Natural killer cell (primary cell): Measurements from ENCODE around the gene LILRB2. TPM values are rescaled to one million over a fixed set of nuclear protein-coding genes. Genes with fewer than 3 reads are reported as not detected.

ENCODE experiments used
- ATAC-seq, 3 donors: fragments of 150-1000 bp in 2 of 3; fragments of 200-7000 bp in 1 of 3; cut with Tn5 transposase; 1 replicate in 1 of 3; 2 replicates in 2 of 3; pipeline ENCODE4 v1.10.0; 2021; ENCODE audit warnings: mild to moderate bottlenecking in 2 of 3, moderate library complexity in 2 of 3
- DNase-seq, 2 donors: peaks; one replicate each; pipeline versions ENCODE4 v3.0.0 to v3.0.0-alpha.2; 2013 to 2021; ENCODE audit warnings: mixed read lengths in 1 of 2
- H3K27ac ChIP-seq: one replicate; pipeline ENCODE4 v1.5.1; 2013; ENCODE audit warnings: mild to moderate bottlenecking, low read length
- H3K27me3 ChIP-seq: one replicate; pipeline ENCODE4 v1.6.1; 2013; ENCODE audit warnings: low read length; ENCODE audit not compliant: control insufficient read depth, insufficient read depth
- H3K36me3 ChIP-seq: one replicate; pipeline ENCODE4 v1.6.1; 2013; ENCODE audit warnings: low read length; ENCODE audit not compliant: control insufficient read depth, insufficient read depth
- H3K4me1 ChIP-seq: one replicate; pipeline ENCODE4 v1.6.1; 2013; ENCODE audit warnings: low read length; ENCODE audit not compliant: control insufficient read depth, insufficient read depth
- H3K4me3 ChIP-seq: one replicate; pipeline ENCODE4 v1.5.1; 2013; ENCODE audit warnings: low read length
- H3K9me3 ChIP-seq: one replicate; pipeline ENCODE4 v1.6.1; 2013; ENCODE audit warnings: low read length; ENCODE audit not compliant: control insufficient read depth, insufficient read depth
- H3K27ac Mint-ChIP-seq, 2 donors: one replicate each; pipeline ENCODE4 v1.8.0; 2022; ENCODE audit warnings: mild to moderate bottlenecking in 2 of 2, mixed read lengths in 2 of 2, moderate library complexity in 1 of 2
- H3K27me3 Mint-ChIP-seq, 2 donors: one replicate each; pipeline ENCODE4 v1.8.0; 2022; ENCODE audit warnings: low read depth in 2 of 2, mixed read lengths in 2 of 2
- H3K36me3 Mint-ChIP-seq: one replicate; pipeline ENCODE4 v1.8.0; 2022; ENCODE audit warnings: mixed read lengths
- H3K4me1 Mint-ChIP-seq, 2 donors: one replicate each; pipeline ENCODE4 v1.8.0; 2022; ENCODE audit warnings: mixed read lengths in 2 of 2
- H3K4me3 Mint-ChIP-seq: one replicate; pipeline ENCODE4 v1.8.0; 2022; ENCODE audit warnings: mild to moderate bottlenecking, moderate library complexity, mixed read lengths
- H3K9me3 Mint-ChIP-seq, 2 donors: one replicate each; pipeline ENCODE4 v1.8.0; 2022; ENCODE audit warnings: mixed read lengths in 2 of 2
- WGBS: methylation state at CpG from one replicate; pipeline ENCODE4 v1.1.7; 2013; ENCODE audit warnings: missing lambda C conversion rate; ENCODE audit not compliant: insufficient coverage; 5-methylcytosine and 5-hydroxymethylcytosine counted together
- intact Hi-C: fragments of 100-400 bp; cut with micrococcal nuclease; formaldehyde crosslinking; loops from one replicate; pipeline ENCODE4 v1.14.2; 2022
- total RNA-seq, 4 donors: library from RNA; stranded (reverse); fragments of 120-200 nt in 1 of 4; gene quantifications; one replicate each; pipeline versions ENCODE4 v1.2.3 to v1.2.4, GENCODE V29; 2013 to 2022
- TF ChIP-seq, protein P1 (sequence below): fragments of 200-600 bp; IDR thresholded peaks from one replicate; pipeline ENCODE4 v1.8.0; 2022; ENCODE audit warnings: antibody characterized with exemption

Gene LILRB2
- total RNA-seq, 3 donors from 2014 or later (not counting 1 experiment from before 2014, with no cell fraction given) = 4.6 to 41.4 (median 23.7) TPM

DNA sequence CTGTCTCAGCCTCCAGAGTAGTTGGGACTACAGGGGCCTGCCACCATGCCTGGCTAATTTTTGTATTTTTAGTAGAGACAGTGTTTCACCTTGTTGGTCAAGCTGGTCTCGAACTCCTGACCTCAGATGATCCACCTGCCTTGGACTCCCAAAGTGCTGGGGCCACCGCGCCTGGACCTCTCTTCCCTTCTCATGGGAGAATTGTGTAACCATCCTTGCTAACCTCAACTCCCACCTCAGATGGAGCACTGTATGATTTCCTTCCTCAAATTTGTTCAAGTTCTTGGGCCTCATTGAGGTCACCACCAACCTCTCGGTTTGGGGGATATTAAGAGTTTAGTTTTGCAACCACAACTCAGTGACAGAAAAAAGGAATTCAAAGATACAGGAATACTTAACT, 21.3 kb upstream of the LILRB2 start:
- Mint-ChIP-seq H3K27me3 (peaks cover 0 to 11% of the 10 kb centered on the region in 2 donors), H3K27ac (no peak overlapping the region), H3K4me3 (no peak overlapping the region), H3K36me3 (no peaks in the 10 kb centered on the region), H3K9me3 (no peaks in the 10 kb centered on the region), H3K4me1 (peaks cover 8 to 20% of the 10 kb centered on the region in 2 donors)
- Histone ChIP-seq H3K4me3 (no peak overlapping the region), H3K4me1 (peaks cover 6% of the 10 kb centered on the region), H3K36me3 (no peaks in the 10 kb centered on the region), H3K27me3 (peaks cover 2% of the 10 kb centered on the region), H3K9me3 (no peaks in the 10 kb centered on the region), H3K27ac (no peak overlapping the region)
- intact Hi-C loops = no loop called here
- WGBS = 16% methylated on average over 4 of the region's 4 CpGs
- ATAC-seq = peak in 1 of 3 donors; percentile 66
- no peak for DNase-seq
- TF ChIP-seq, protein P1, sequence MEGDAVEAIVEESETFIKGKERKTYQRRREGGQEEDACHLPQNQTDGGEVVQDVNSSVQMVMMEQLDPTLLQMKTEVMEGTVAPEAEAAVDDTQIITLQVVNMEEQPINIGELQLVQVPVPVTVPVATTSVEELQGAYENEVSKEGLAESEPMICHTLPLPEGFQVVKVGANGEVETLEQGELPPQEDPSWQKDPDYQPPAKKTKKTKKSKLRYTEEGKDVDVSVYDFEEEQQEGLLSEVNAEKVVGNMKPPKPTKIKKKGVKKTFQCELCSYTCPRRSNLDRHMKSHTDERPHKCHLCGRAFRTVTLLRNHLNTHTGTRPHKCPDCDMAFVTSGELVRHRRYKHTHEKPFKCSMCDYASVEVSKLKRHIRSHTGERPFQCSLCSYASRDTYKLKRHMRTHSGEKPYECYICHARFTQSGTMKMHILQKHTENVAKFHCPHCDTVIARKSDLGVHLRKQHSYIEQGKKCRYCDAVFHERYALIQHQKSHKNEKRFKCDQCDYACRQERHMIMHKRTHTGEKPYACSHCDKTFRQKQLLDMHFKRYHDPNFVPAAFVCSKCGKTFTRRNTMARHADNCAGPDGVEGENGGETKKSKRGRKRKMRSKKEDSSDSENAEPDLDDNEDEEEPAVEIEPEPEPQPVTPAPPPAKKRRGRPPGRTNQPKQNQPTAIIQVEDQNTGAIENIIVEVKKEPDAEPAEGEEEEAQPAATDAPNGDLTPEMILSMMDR = no peak

DNA sequence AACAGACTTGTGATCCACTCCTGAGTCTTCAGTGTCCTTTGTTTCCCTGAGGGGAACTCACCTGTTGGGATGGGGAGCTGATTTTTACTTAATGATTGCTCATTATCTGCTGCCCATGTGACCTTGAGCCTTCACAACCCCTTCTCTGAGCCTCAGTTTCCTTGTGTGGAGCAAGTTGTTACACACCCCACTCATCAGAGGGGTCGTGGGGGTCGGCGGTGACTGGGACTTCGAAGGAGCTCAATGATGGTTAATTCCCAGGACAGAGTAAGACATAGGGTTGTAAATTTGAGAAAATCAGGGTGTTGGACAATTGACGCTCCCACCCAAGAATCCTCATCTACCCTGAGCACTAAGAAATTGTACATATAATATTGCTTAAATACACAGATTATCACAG, 18.6 kb upstream of the LILRB2 start:
- TF ChIP-seq, protein P1 = no peak
- Histone ChIP-seq H3K4me1 (peaks cover 5% of the 10 kb centered on the region), H3K4me3 (no peak overlapping the region), H3K9me3 (no peaks in the 10 kb centered on the region), H3K36me3 (no peaks in the 10 kb centered on the region), H3K27me3 (no peaks in the 10 kb centered on the region), H3K27ac (no peak overlapping the region)
- Mint-ChIP-seq H3K4me3 (no peak overlapping the region), H3K4me1 (peaks cover 1 to 9% of the 10 kb centered on the region in 2 donors), H3K36me3 (no peaks in the 10 kb centered on the region), H3K9me3 (no peaks in the 10 kb centered on the region), H3K27ac (no peak overlapping the region), H3K27me3 (peaks cover under 1 to 2% of the 10 kb centered on the region in 2 donors)
- ATAC-seq (no peak), DNase-seq (no peak)
- intact Hi-C loops = no loop called here
- 80% methylated on average over 1 of the region's 5 CpGs for WGBS

DNA sequence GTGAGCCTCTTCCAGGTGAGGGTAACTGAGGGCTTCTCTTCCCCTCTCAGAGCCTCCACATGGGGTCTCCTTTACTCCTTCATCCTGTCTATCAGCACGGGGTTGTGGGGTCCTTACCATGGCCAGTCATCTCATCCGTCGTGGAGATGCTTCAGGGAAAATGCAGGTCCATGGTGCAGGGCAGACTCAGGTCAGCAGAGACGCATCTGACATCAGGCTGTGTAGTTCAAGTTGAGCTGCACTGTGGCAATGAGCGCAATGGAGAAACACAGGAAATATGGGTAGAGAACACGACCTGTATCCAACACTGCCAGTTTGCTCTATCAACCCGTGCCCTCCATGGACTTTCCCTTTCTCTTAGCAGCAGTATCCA, 18.2 kb upstream of the LILRB2 start:
- WGBS = 59% methylated on average over 7 of the region's 7 CpGs
- Histone ChIP-seq H3K36me3 (no peaks in the 10 kb centered on the region), H3K27me3 (peaks cover 1% of the 10 kb centered on the region), H3K9me3 (no peaks in the 10 kb centered on the region), H3K4me3 (no peak overlapping the region), H3K4me1 (peaks cover 4% of the 10 kb centered on the region), H3K27ac (no peak overlapping the region)
- Mint-ChIP-seq H3K4me3 (no peak overlapping the region), H3K36me3 (no peaks in the 10 kb centered on the region), H3K9me3 (no peaks in the 10 kb centered on the region), H3K27me3 (peaks cover 5 to 6% of the 10 kb centered on the region in 2 donors), H3K4me1 (peaks cover 0 to 5% of the 10 kb centered on the region in 2 donors), H3K27ac (no peak overlapping the region)
- ATAC-seq (no peak), DNase-seq (no peak)
- intact Hi-C loops = no loop called here
- TF ChIP-seq, protein P1 = no peak

DNA sequence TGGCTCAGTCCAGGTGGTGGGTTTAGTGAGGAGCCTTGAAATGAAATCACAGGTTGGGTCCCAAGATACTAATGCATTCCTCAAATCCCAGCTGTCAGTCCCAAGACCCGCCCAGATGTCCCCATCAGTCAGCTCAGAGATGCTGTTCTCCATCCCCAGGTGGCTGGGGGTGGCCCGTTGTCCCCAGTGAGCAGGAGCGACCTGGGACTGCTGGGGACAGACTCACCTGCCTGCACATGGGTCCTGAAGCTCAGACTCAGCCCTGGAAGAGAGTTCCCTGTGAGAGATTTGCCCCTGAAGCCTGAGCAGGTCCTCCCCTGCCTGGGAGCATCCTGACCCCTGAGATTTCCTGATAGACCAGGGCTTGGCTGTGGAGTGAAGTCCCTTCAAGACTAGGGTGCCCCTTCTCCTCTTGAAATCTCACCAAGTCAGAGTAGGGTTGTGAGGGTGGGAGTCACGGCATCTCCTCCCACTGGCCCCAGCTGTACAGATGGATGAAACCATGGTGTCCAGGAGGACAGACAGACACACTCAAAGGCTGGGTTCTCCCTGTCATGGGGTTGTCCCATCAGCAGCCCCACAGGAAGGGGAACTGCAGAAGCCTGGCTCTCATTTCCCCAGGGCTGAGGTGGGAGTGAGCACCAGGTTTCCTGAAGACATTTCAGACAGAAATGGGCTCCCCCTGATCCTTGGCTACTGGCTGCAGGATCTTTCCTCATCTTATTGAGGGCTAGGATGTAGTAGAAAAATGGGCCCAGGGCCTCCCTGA, 17.6 kb upstream of the LILRB2 start:
- no peak for ATAC-seq
- H3K4me1 Mint-ChIP-seq = no peaks in the 10 kb centered on the region
- Histone ChIP-seq H3K9me3 (no peaks in the 10 kb centered on the region), H3K4me1 (no peaks in the 10 kb centered on the region), H3K4me3 (no peak overlapping the region), H3K27me3 (peaks cover 2% of the 10 kb centered on the region), H3K27ac (no peak overlapping the region), H3K36me3 (no peaks in the 10 kb centered on the region)
- TF ChIP-seq, protein P1 = no peak
- no peaks in the 10 kb centered on the region for H3K36me3 Mint-ChIP-seq
- H3K9me3 Mint-ChIP-seq = no peaks in the 10 kb centered on the region
- peaks cover 7 to 8% of the 10 kb centered on the region in 2 donors for H3K27me3 Mint-ChIP-seq
- H3K27ac Mint-ChIP-seq = no peak overlapping the region
- intact Hi-C loops = no loop called here
- no peak overlapping the region for H3K4me3 Mint-ChIP-seq
- DNase-seq = no peak
- 85% methylated on average over 4 of the region's 4 CpGs for WGBS
